Measurements from ENCODE around the gene CLCN3.
A peak's percentile ranks its signal among the peaks of the same experiment; 100 is the strongest.
"Not testable (repeated sequence)": the region's sequence is repeated elsewhere in the genome, so short reads cannot be mapped to it uniquely, and the experiment has no call there.

CLCN3 gene

GRCh38 chr4:169619958-169620879 lies at the start of gene CLCN3:
Gene CLCN3 (plus strand): TSS chr4:169620578. CDS start chr4:169635929, 15,351 bp downstream.
- peak; percentile 99 for DNase-seq

GRCh38 chr4:169571012-169571411 lies 49.4 kb upstream of the CLCN3 start:
- not testable (repeated sequence) for DNase-seq

- DNase-seq: no peak
Observed at GRCh38 chr4:169571435-169571834, 48.9 kb upstream of the CLCN3 start.

GRCh38 chr4:169573889-169574288 lies 46.5 kb upstream of the CLCN3 start:
- DNase-seq: no peak

- DNase-seq: no peak
Observed at GRCh38 chr4:169582203-169582602, 38.2 kb upstream of the CLCN3 start.

- DNase-seq: no peak
Observed at GRCh38 chr4:169582706-169583105, 37.7 kb upstream of the CLCN3 start.

GRCh38 chr4:169583563-169583962 lies 36.8 kb upstream of the CLCN3 start:
- no peak for DNase-seq

- DNase-seq: no peak
Observed at GRCh38 chr4:169593050-169593560, 27.3 kb upstream of the CLCN3 start.

- no peak for DNase-seq
Observed at GRCh38 chr4:169594560-169595195, 25.7 kb upstream of the CLCN3 start.

GRCh38 chr4:169601016-169601771 lies 19.2 kb upstream of the CLCN3 start:
- no peak for DNase-seq

GRCh38 chr4:169603312-169603711 lies 17.1 kb upstream of the CLCN3 start:
- DNase-seq: no peak

GRCh38 chr4:169604131-169604900 lies 16.1 kb upstream of the CLCN3 start:
- no peak for DNase-seq

- no peak for DNase-seq
Observed at GRCh38 chr4:169604903-169605331, 15.5 kb upstream of the CLCN3 start.

- DNase-seq: peak; percentile 34
Observed at GRCh38 chr4:169611157-169611556, 9.2 kb upstream of the CLCN3 start.

- peak; percentile 96 for DNase-seq
Observed at GRCh38 chr4:169611991-169612870, 8.1 kb upstream of the CLCN3 start, which contains the start of gene NEK1. Gene NEK1 (minus strand): TSS chr4:169612583. CDS start chr4:169602630, 9,953 bp downstream.

- peak; percentile 95 for DNase-seq
Observed at GRCh38 chr4:169612871-169613859, 7.2 kb upstream of the CLCN3 start.

GRCh38 chr4:169615467-169616106 lies 4.8 kb upstream of the CLCN3 start:
- no peak for DNase-seq

- no peak for DNase-seq
Observed at GRCh38 chr4:169616846-169617245, 3.5 kb upstream of the CLCN3 start.

GRCh38 chr4:169617306-169617705 lies 3.1 kb upstream of the CLCN3 start:
- DNase-seq: no peak

Data from eye (tissue), 1 donor.